Stomach (tissue), 4 donors: Measurements from ENCODE around the gene TAS1R1.

Source experiments
- CTCF ChIP-seq, 7 experiments: fragments of 450-650 bp in 4 of 7; fragments of 200-600 bp in 3 of 7; sonication (generic) in 3 of 7; IDR thresholded peaks; one replicate each; pipeline ENCODE4 v1.5.1; 2016 to 2019; ENCODE audit warnings: antibody characterized with exemption in 7 of 7, control low read depth in 2 of 7, mild to moderate bottlenecking in 1 of 7
- POLR2A ChIP-seq, 4 donors: fragments of 450-650 bp; IDR thresholded peaks; one replicate each; pipeline ENCODE4 v1.6.1; 2016; ENCODE audit warnings: antibody characterized with exemption in 4 of 4, control low read depth in 2 of 4, mild to moderate bottlenecking in 1 of 4, moderate library complexity in 1 of 4

GRCh38 chr1:6547301-6547700 lies 7.8 kb upstream of the TAS1R1 start:
- no peak for TF ChIP-seq CTCF (IDR thresholded peaks at IDR 0.05)
- TF ChIP-seq POLR2A (IDR thresholded peaks at IDR 0.05) = no peak
